ENCODE measurements around the gene THG1L.
"Not testable (repeated sequence)": the region's sequence is repeated elsewhere in the genome, so short reads cannot be mapped to it uniquely, and the experiment has no call there.

THG1L gene

GRCh38 chr5:157731272-157732129 lies at the start of gene THG1L:
THG1L (plus strand) TSS chr5:157731420; CDS start chr5:157731441, 21 bp downstream.
- peak; percentile 99 for DNase-seq (ENCODE audit: low spot score)

- DNase-seq (ENCODE audit: low spot score), result no peak
These were observed 49.0 kb upstream of the THG1L start for GRCh38 chr5:157682257-157682656.

GRCh38 chr5:157686276-157687197 lies 44.7 kb upstream of the THG1L start:
- not testable (repeated sequence) for DNase-seq (ENCODE audit: low spot score)

- DNase-seq (ENCODE audit: low spot score), result no peak
These were observed 44.0 kb upstream of the THG1L start for GRCh38 chr5:157687198-157687554.

GRCh38 chr5:157689942-157690689 lies 41.1 kb upstream of the THG1L start:
- DNase-seq (ENCODE audit: low spot score), result peak; percentile 22

GRCh38 chr5:157690690-157691433 lies 40.4 kb upstream of the THG1L start:
- no peak for DNase-seq (ENCODE audit: low spot score)

GRCh38 chr5:157693816-157694215 lies 37.4 kb upstream of the THG1L start:
- DNase-seq (ENCODE audit: low spot score), result not testable (repeated sequence)

- DNase-seq (ENCODE audit: low spot score), result not testable (repeated sequence)
These were observed 35.1 kb upstream of the THG1L start for GRCh38 chr5:157696154-157696553.

- DNase-seq (ENCODE audit: low spot score), result not testable (repeated sequence)
These were observed 32.5 kb upstream of the THG1L start for GRCh38 chr5:157698674-157699073.

GRCh38 chr5:157703736-157704135 lies 27.5 kb upstream of the THG1L start:
- no peak for DNase-seq (ENCODE audit: low spot score)

- no peak for DNase-seq (ENCODE audit: low spot score)
These were observed 22.4 kb upstream of the THG1L start for GRCh38 chr5:157708866-157709265.

GRCh38 chr5:157709346-157709745 lies 21.9 kb upstream of the THG1L start:
- no peak for DNase-seq (ENCODE audit: low spot score)

- no peak for DNase-seq (ENCODE audit: low spot score)
These were observed 20.8 kb upstream of the THG1L start for GRCh38 chr5:157710431-157710830.

- no peak for DNase-seq (ENCODE audit: low spot score)
These were observed 20.3 kb upstream of the THG1L start for GRCh38 chr5:157710882-157711281.

- no peak for DNase-seq (ENCODE audit: low spot score)
These were observed 17.2 kb upstream of the THG1L start for GRCh38 chr5:157713830-157714595.

GRCh38 chr5:157714596-157714864 lies 16.7 kb upstream of the THG1L start:
- DNase-seq (ENCODE audit: low spot score), result no peak

GRCh38 chr5:157718519-157718918 lies 12.7 kb upstream of the THG1L start:
- peak; percentile 66 for DNase-seq (ENCODE audit: low spot score)

GRCh38 chr5:157719245-157719644 lies 12.0 kb upstream of the THG1L start:
- no peak for DNase-seq (ENCODE audit: low spot score)

GRCh38 chr5:157721159-157721558 lies 10.1 kb upstream of the THG1L start:
- no peak for DNase-seq (ENCODE audit: low spot score)

- not testable (repeated sequence) for DNase-seq (ENCODE audit: low spot score)
These were observed 8.3 kb upstream of the THG1L start for GRCh38 chr5:157722895-157723294.

- not testable (repeated sequence) for DNase-seq (ENCODE audit: low spot score)
These were observed 4.6 kb upstream of the THG1L start for GRCh38 chr5:157726607-157727006.

Data from CD4-positive, alpha-beta T cell treated with Interleukin-2 at 100 ng/mL for 4 hours (primary cell).